Muscle layer of duodenum (tissue), 2 donors: ENCODE measurements around the gene CIART.
"Not testable (repeated sequence)": the region's sequence is repeated elsewhere in the genome, so short reads cannot be mapped to it uniquely, and the experiment has no call there.

Experiments used
- H3K27ac ChIP-seq: one replicate; pipeline ENCODE4 v1.7.0; 2013; ENCODE audit warnings: mild to moderate bottlenecking, low read length
- H3K27me3 ChIP-seq: one replicate; pipeline ENCODE4 v1.7.0; 2013; ENCODE audit warnings: low read depth, mild to moderate bottlenecking, control low read depth, low read length
- H3K36me3 ChIP-seq, 2 donors: one replicate each; pipeline ENCODE4 v1.7.0; 2013; ENCODE audit warnings: low read length in 2 of 2, control low read depth in 1 of 2, mild to moderate bottlenecking in 1 of 2; ENCODE audit not compliant: insufficient read depth in 2 of 2, control insufficient read depth in 1 of 2
- H3K4me1 ChIP-seq, 2 donors: one replicate each; pipeline ENCODE4 v1.7.0; 2013; ENCODE audit warnings: low read length in 2 of 2, mild to moderate bottlenecking in 2 of 2, control low read depth in 1 of 2, moderate library complexity in 1 of 2; ENCODE audit not compliant: insufficient read depth in 2 of 2, control insufficient read depth in 1 of 2
- H3K4me3 ChIP-seq, 2 donors: one replicate each; pipeline ENCODE4 v1.7.0; 2013; ENCODE audit warnings: low read length in 2 of 2, low read depth in 1 of 2, mild to moderate bottlenecking in 1 of 2
- H3K9me3 ChIP-seq, 2 donors: one replicate each; pipeline ENCODE4 v1.7.0; 2013; ENCODE audit warnings: low read length in 2 of 2, control low read depth in 1 of 2, mild to moderate bottlenecking in 1 of 2; ENCODE audit not compliant: control insufficient read depth in 1 of 2
- donor health status: healthy.

Gene CIART, protein sequence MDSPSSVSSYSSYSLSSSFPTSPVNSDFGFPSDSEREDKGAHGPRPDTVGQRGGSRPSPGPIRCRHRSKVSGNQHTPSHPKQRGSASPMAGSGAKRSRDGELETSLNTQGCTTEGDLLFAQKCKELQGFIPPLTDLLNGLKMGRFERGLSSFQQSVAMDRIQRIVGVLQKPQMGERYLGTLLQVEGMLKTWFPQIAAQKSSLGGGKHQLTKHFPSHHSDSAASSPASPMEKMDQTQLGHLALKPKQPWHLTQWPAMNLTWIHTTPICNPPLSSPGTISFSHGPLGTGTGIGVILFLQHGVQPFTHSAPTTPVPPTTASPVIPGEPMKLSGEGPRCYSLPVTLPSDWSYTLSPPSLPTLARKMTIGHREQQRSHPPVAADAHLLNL

DNA sequence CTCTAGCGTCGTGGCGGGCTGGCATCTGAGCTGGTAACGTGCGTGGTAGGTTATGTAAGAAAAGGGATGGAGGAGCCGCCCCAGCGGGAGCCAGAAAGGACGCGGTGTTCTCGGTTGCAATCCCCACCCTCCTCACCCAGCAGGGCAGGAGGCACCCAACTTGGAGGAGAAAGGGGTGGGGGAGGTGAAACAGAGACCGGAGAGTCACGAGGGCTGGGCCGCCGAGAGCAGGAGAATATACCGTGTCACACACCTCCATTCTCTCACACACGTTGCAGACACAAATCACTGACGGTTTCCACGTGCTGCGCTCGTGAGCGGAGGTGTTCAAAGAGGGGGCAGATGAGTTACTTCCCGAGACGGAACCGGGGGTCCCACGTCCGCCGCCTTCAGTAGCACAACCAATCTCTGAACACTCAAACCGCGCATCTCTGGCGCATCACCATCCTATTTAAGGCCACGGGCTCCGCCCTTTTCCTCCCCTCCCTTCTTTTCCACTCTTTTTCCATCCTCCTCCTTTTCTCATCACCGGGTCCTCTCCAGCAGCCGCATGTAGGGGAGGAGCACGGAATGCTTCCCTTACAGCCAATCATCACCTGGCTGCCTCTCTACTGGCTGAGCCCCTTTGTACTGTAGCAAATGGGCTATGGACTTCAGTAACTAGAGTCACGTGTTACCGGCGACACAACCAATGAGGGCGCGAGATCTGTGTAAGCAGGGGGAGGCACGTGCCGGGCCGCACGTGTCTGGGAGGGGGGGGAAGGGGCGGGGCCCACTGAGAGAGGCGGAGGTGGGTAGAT, at the start of gene CIART:
TSS of gene CIART (plus strand) at position 797 of the 800 bp plus-strand sequence. CDS start 714 bp downstream, outside the sequence.
- H3K9me3 ChIP-seq: no peaks in the 10 kb centered on the region
- peaks cover 4 to 21% of the 10 kb centered on the region in 2 donors for H3K36me3 ChIP-seq
- H3K4me1 ChIP-seq: peaks cover 10 to 19% of the 10 kb centered on the region in 2 donors
- H3K4me3 ChIP-seq: peak within 1 kb of the TSS; percentile 65 to 76
- H3K27ac ChIP-seq: peak within 1 kb of the TSS; percentile 84
- H3K27me3 ChIP-seq: no peaks in the 10 kb centered on the region

DNA sequence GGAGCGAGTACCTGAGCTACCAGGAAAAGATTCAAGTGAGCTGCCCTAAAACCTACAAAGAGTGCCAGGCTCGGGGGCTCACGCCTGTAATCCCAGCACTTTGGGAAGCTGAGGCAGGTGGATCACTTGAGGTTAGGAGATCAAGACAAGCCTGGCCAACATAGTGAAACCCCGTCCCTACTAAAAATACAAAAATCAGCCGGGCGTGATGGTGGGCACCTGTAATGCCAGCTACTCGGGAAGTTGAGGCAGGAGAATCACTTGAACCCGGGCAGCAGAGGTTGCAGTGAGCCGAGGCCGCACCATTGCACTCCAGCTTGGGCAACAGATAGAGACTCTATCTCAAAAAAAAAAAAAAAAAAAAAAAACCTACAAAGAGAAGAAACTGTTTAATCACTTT, 49.4 kb upstream of the CIART start:
- H3K36me3 ChIP-seq, H3K4me3 ChIP-seq, H3K9me3 ChIP-seq, H3K27me3 ChIP-seq, H3K4me1 ChIP-seq: not testable (repeated sequence)
- peak overlapping the region; percentile 98 for H3K27ac ChIP-seq

DNA sequence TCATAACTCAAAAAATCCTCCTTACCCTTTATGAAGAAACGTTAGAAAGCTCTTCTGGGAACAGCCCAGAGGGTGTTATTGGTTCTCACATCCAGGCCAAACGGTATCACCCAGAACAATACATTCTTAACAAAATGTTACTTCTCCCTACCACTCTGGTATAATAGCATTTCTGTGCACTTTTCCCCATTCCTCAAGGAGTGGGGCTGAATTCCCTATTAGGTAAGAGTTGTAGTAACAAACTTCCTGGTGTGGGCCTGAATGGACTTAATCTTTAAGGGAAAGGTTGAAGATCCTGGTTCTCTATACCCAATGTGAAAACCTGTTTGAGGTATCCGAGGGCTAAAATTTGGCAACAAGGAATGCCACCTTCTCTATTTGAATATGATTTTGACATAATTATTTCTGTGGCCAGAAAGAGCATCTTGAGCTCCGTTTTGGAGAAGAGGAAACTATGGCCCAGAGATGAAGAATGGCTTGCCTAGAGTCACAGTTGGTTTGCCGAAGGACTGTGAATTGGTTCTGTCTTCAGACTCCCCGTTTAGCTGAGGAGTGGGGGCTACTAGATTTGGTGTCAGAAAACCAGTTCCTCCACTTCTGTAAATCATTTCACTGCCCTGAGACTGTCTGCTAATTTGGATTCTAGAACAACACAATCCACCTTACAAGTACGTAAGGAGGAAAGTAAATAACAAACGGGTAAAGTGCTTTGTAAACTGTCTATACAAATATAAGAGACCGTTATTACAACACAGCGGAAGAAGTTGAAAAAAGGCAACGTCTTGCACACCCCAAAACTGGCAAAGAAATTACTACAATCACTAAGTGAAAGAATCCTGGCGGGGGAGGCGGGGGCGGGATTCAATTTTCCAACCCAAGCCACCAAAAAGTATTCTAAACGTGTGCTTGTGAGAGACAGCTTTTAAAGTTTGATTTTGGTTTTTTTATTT, 48.7 kb upstream of the CIART start:
- Histone ChIP-seq H3K4me1 (peaks cover 0 to 6% of the 10 kb centered on the region in 2 donors), H3K4me3 (peak overlapping the region; percentile 93 to 98), H3K9me3 (no peaks in the 10 kb centered on the region), H3K27me3 (no peaks in the 10 kb centered on the region), H3K36me3 (no peaks in the 10 kb centered on the region), H3K27ac (peak overlapping the region; percentile 98)

DNA sequence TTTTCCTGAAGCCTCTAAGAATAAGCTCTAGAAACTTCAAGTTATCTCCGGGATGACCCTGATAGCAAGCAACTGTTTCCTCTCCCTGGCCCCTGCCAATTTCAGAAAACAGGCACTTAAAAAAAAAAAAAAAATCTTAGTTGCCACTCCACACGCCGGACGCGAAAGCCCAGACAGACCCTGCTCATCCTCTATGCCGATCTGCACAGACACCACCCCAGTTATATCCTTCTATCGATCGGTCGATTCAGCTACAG, 48.1 kb upstream of the CIART start:
- H3K36me3 ChIP-seq: no peaks in the 10 kb centered on the region
- peaks cover 0 to 6% of the 10 kb centered on the region in 2 donors for H3K4me1 ChIP-seq
- H3K4me3 ChIP-seq: peak overlapping the region; percentile 93 to 98
- H3K27ac ChIP-seq: peak overlapping the region; percentile 98
- no peaks in the 10 kb centered on the region for H3K27me3 ChIP-seq
- H3K9me3 ChIP-seq: no peaks in the 10 kb centered on the region

DNA sequence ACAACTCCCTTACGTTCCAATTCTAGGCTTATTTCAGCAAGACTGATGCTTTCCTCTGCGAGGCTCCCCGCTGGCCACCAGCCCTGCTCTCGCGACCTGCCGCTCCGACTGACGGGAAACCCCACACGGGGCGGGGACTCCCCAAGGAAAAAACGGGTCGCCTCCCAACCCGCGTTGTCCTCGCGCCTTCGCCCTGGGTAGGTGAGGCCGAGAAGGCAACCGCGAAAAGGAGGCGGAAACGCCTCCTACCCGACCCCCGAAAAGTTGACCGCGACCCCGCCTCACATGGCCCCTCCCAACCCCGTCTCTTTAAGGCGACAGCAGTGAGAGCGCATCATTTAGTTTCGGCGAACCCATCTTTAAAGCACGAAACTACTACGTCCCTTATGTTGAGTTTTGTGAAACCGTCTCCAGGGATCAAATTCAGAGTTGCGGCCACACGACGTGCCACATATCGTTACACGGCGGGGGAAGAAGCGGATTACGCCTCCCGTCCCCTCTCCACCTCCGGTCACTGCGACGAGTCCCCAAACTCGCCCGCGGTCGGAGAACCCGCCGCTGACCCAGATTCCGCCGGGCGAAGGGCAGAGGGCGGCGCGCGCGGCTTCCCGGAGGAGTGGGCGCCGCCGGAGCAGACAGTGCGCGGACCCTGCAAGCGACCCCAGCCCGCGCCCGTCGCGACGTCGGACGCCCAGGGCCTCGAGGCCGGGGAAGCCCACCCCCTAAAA, 47.6 kb upstream of the CIART start:
- peak overlapping the region; percentile 98 for H3K27ac ChIP-seq
- H3K36me3 ChIP-seq: no peaks in the 10 kb centered on the region
- no peaks in the 10 kb centered on the region for H3K27me3 ChIP-seq
- H3K4me3 ChIP-seq: peak overlapping the region; percentile 93 to 98
- H3K4me1 ChIP-seq: peaks cover 0 to 6% of the 10 kb centered on the region in 2 donors
- H3K9me3 ChIP-seq: no peaks in the 10 kb centered on the region

DNA sequence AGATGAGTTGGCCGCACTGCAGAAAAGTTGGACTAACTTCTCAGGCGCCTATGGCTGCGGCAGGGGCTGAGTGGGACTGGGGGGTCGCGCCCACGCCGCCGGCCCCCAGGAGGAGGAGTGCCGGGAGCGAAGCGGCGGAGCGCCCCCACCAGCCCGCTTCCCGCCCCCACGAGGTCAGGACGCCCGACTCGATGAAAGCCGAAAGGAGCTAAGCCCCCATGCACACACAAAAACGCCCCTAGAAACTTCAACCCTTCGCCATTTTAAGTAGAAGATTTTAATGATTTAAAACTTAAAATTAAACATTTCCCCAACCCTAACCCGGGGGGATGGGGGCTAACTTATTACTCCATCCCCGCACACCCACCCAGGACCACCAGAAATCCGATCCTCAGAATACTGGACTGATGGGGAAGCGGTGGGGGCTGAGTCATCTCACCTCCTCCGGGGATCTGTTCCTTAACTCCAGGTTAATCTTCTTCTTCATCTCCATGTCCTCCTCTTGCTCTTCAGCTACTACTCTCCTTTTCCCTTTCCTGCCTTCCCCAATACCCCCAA, 47.0 kb upstream of the CIART start:
- H3K9me3 ChIP-seq: no peaks in the 10 kb centered on the region
- peak overlapping the region; percentile 93 to 98 for H3K4me3 ChIP-seq
- no peaks in the 10 kb centered on the region for H3K27me3 ChIP-seq
- H3K36me3 ChIP-seq: no peaks in the 10 kb centered on the region
- H3K4me1 ChIP-seq: peaks cover 0 to 6% of the 10 kb centered on the region in 2 donors
- peak overlapping the region; percentile 98 for H3K27ac ChIP-seq

DNA sequence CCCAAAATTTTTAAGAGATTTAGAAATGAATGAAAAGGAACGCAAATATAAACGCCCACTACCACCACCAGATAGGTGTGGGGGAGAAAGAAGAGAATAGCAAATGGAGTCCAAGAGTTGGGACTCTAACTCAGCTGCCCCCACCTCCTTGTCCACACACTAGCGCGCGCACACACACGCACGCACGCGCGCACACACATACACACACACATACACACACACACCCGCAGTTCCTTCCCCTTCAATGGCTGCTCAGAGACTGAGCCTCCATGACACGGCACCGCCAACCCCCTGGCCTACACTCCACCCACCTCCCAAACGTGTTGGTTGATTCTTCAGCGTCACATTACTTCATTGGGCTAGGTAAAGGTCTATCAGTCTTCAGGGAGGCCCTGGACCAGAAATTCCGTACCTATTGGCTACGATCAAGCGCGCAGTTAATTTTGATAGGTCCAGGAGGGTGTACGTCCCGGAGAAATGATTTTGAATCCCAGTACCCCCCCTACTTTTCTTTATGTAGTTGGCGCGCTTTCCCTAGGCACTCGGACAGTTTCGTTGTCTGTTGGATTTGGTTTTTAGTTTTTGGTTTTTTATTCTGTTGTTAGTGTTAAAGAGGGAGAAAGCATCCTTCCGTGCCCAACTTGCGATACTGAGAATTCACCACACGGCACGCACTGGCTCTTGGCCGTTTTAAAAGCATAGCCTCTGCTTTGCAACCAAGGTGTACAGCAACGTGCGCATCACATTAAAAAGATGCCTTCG, 46.3 kb upstream of the CIART start, which contains the start of gene ANP32E:
TSS of gene ANP32E (minus strand) at position 261 of the 762 bp plus-strand sequence. CDS start 326 bp downstream, outside the sequence.
- Histone ChIP-seq H3K4me1 (peaks cover 0 to 6% of the 10 kb centered on the region in 2 donors), H3K4me3 (peak within 1 kb of the TSS; percentile 93 to 98), H3K27me3 (no peaks in the 10 kb centered on the region), H3K36me3 (no peaks in the 10 kb centered on the region), H3K9me3 (no peaks in the 10 kb centered on the region), H3K27ac (peak within 1 kb of the TSS; percentile 98)

DNA sequence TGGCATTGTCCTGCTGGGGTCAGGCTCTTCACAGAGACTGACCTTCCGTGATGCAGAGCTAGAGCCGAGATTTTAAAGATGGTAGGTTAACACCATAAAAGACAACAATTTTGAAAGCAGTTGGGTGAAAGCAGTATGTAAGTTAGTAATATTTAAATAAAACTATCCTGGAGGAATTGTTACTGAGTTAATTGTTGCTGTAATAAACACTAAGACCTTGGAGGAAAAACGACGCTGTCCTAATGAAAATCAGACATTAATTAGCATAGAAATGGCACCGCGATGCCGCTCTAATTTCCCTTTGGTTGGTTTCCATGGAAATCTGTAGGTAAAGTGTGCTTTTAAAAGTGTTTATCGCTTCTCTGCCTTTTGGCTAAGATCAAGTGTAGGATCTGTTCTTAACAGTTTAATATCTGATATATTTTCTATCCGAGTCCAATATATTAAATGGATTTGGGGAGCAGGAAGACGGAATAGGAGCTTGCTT, 45.7 kb upstream of the CIART start:
- H3K36me3 ChIP-seq: no peaks in the 10 kb centered on the region
- H3K27ac ChIP-seq: peak overlapping the region; percentile 3
- peak overlapping the region; percentile 93 to 98 for H3K4me3 ChIP-seq
- no peaks in the 10 kb centered on the region for H3K27me3 ChIP-seq
- H3K4me1 ChIP-seq: peaks cover 0 to 6% of the 10 kb centered on the region in 2 donors
- no peaks in the 10 kb centered on the region for H3K9me3 ChIP-seq

DNA sequence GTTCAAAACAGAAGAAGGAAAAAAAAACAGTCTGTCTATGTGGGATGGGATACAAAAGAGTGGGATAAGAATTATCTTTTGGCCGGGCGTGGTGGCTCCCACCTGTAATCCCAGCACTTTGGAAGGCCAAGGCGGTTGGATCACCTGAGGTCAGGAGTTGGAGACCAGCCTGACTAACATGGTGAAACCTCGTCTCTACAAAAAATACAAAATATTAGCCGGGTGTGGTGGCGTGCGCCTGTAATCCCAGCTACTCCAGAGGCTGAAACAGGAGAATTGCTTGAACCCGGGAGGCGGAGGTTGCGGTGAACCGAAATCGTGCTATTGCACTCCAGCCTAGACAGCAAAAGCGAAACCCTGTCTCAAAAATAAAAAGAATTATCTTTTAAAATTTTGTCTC, 45.2 kb upstream of the CIART start:
- peak overlapping the region in 1 of 2 donors; percentile 93 for H3K4me3 ChIP-seq
- not testable (repeated sequence) for H3K27ac ChIP-seq, H3K27me3 ChIP-seq, H3K9me3 ChIP-seq, H3K36me3 ChIP-seq, H3K4me1 ChIP-seq

DNA sequence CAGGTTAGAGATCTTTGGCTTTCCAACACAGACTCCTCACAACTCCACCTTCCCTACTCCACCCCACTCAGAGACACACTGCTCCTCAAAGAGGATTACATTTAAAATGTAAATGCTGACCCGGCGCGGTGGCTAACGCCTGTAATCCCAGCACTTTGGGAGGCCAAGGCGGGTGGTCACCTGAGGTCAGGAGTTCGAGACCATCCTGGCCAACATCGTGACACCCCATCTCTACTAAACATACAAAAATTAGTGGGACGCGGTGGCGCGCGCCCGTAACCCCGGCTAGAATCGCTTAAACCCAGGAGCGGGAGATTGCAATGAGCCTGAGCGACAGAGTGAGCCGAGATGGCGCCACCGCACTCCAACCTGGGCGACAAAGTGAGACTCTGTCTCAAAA, 44.6 kb upstream of the CIART start:
- Histone ChIP-seq H3K36me3 (no peaks in the 10 kb centered on the region), H3K4me1 (peaks cover 0 to 6% of the 10 kb centered on the region in 2 donors)

More for the DNA sequence above, 44.6 kb upstream of the CIART start:
- no peaks in the 10 kb centered on the region for H3K27me3 ChIP-seq
- no peak overlapping the region for H3K27ac ChIP-seq
- no peak overlapping the region for H3K4me3 ChIP-seq
- no peaks in the 10 kb centered on the region for H3K9me3 ChIP-seq
